Measurements from ENCODE around the gene CGREF1. TPM values are rescaled to one million over a fixed set of nuclear protein-coding genes. Genes with fewer than 3 reads are reported as not detected.

The CGREF1 gene, protein sequence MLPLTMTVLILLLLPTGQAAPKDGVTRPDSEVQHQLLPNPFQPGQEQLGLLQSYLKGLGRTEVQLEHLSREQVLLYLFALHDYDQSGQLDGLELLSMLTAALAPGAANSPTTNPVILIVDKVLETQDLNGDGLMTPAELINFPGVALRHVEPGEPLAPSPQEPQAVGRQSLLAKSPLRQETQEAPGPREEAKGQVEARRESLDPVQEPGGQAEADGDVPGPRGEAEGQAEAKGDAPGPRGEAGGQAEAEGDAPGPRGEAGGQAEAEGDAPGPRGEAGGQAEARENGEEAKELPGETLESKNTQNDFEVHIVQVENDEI
- polyA plus RNA-seq (24.5 and 33.7 TPM in 2 replicates), polyA minus RNA-seq (16.3 and 18.9 TPM in 2 replicates)

DNA sequence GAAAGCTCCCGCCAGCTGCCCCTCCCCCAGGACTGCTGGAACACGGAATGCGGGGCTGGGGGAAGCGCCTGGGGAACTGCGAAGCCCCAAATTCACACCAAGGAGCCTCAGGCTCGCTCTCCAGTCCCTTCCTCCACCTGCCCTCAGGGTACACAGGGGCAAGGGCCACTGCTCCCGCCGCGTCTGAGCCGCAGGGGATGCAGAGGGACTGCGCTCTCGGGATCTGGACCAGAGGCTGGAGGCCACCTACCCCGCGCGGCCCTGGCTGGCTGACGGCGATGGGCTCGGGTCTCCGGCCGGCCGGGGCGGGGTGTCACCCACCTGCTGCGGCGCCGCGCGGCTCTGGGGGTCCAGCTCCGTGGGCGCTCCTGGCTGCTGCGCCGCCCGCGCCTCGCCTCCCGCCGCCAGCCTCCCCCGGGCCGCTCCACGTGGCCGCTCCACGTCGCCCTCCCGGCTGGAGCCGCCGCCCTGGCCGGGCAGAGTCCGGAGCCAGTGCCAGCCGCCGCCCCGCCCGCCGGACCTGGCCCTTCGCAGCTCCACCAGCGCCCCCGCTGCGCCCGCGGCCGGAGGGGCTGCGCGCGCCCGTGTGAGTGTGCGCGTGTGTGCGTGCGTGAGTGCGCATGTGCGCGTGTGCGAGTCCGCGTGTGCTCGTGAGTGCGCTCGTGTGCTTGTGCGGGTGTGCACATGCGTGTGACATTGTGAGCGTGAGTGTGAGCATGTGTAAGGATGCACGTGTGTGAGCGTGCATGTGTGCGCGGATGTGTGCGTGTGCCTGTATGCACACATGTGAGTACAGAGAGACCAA, at the start of gene CGREF1:
Gene CGREF1, minus strand, starts transcription at position 604 of the 805 bp plus-strand sequence. CDS start 14,762 bp downstream, outside the sequence.
- Histone ChIP-seq H3K27ac (ENCODE audit: low read length) (no peak within 1 kb of the TSS), H3K79me2 (replicated peaks; ENCODE audit: insufficient read depth, low read length) (no peaks in the 10 kb centered on the region), H4K20me1 (ENCODE audit: insufficient read depth) (no peaks in the 10 kb centered on the region), H3K4me3 (ENCODE audit: low read length) (peak within 1 kb of the TSS; percentile 83), H3K27me3 (ENCODE audit: insufficient read depth, low read depth, low read length) (peaks cover 25% of the 10 kb centered on the region), H2AFZ (ENCODE audit: low read depth, low read length) (peak within 1 kb of the TSS; percentile 60), H3K9me2 (ENCODE audit: insufficient read depth, low read length) (no peaks in the 10 kb centered on the region), H3K9me3 (ENCODE audit: low read length) (no peaks in the 10 kb centered on the region), H3K4me2 (ENCODE audit: low read length) (peak within 1 kb of the TSS; percentile 65), H3K36me3 (ENCODE audit: insufficient read depth, low read length) (no peaks in the 10 kb centered on the region), H3K9ac (ENCODE audit: low read length) (peak within 1 kb of the TSS; percentile 60), H3F3A (ENCODE audit: insufficient read depth, low read length, poor library complexity, severe bottlenecking) (no peaks in the 10 kb centered on the region)
- no peak for TF ChIP-seq SMC3 (conservative IDR thresholded peaks at IDR 0.05; ENCODE audit: poor library complexity)
- no peak for TF ChIP-seq RAD21 (conservative IDR thresholded peaks at IDR 0.05)
- TF ChIP-seq, protein P1, sequence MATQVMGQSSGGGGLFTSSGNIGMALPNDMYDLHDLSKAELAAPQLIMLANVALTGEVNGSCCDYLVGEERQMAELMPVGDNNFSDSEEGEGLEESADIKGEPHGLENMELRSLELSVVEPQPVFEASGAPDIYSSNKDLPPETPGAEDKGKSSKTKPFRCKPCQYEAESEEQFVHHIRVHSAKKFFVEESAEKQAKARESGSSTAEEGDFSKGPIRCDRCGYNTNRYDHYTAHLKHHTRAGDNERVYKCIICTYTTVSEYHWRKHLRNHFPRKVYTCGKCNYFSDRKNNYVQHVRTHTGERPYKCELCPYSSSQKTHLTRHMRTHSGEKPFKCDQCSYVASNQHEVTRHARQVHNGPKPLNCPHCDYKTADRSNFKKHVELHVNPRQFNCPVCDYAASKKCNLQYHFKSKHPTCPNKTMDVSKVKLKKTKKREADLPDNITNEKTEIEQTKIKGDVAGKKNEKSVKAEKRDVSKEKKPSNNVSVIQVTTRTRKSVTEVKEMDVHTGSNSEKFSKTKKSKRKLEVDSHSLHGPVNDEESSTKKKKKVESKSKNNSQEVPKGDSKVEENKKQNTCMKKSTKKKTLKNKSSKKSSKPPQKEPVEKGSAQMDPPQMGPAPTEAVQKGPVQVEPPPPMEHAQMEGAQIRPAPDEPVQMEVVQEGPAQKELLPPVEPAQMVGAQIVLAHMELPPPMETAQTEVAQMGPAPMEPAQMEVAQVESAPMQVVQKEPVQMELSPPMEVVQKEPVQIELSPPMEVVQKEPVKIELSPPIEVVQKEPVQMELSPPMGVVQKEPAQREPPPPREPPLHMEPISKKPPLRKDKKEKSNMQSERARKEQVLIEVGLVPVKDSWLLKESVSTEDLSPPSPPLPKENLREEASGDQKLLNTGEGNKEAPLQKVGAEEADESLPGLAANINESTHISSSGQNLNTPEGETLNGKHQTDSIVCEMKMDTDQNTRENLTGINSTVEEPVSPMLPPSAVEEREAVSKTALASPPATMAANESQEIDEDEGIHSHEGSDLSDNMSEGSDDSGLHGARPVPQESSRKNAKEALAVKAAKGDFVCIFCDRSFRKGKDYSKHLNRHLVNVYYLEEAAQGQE (IDR thresholded peaks at IDR 0.05; ENCODE audit: borderline replicate concordance) = peak; percentile 57
- TF ChIP-seq MXI1 (conservative IDR thresholded peaks at IDR 0.05; ENCODE audit: poor library complexity, severe bottlenecking) = peak; percentile 90
- TF ChIP-seq EP300 (conservative IDR thresholded peaks at IDR 0.05; ENCODE audit: poor library complexity, severe bottlenecking) = no peak
- peak; percentile 53 for TF ChIP-seq POLR2AphosphoS5 (IDR thresholded peaks at IDR 0.05)

DNA sequence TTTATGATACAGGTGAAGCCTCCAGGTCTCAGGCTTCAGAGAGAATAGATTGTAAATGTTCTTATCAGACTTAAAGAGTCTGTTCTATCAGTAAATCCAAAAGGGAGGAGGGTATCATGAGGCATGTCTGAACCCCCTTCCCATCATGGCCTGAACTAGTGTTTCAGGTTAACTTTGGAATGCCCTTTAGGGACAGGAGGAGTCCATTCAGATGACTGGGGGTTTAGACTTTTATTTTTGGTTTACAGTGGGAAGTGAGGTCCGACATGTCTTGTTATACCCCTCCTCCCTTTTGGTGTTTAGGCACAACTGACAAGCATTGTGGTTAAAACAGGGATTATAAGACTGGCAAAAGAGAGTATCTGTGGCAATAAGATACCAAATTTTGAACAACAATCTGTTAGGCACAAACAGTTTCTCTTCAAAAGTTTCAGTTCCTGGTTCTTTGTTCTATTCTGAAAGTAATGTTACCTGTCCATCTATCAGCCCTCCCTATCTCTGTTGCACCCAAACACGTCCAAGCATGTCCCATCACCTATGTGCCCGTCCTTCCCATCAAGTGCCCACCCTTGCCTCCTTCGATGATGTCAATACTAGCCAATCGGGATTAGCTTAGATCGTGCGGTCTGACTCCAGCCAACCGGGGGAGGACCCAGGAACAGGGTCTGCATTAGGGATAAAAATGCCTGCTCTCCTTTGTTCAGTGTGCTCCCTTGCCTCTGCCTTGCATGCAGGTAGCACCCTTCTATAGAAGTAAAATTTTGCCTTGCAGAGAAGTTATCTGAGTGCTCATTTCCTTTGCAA, 46.2 kb upstream of the CGREF1 start:
- no peak overlapping the region for H3K4me3 ChIP-seq (ENCODE audit: low read length)
- no peaks in the 10 kb centered on the region for H3K9me2 ChIP-seq (ENCODE audit: insufficient read depth, low read length)
- H3K9ac ChIP-seq (ENCODE audit: low read length) = no peak overlapping the region
- no peaks in the 10 kb centered on the region for H3K9me3 ChIP-seq (ENCODE audit: low read length)
- H3K36me3 ChIP-seq (ENCODE audit: insufficient read depth, low read length) = no peaks in the 10 kb centered on the region
- H3K27me3 ChIP-seq (ENCODE audit: insufficient read depth, low read depth, low read length) = no peaks in the 10 kb centered on the region
- no peak for TF ChIP-seq EZH2 (IDR thresholded peaks at IDR 0.05; ENCODE audit: borderline replicate concordance, insufficient read depth, low read length, poor library complexity, severe bottlenecking)
- TF ChIP-seq, protein P2, sequence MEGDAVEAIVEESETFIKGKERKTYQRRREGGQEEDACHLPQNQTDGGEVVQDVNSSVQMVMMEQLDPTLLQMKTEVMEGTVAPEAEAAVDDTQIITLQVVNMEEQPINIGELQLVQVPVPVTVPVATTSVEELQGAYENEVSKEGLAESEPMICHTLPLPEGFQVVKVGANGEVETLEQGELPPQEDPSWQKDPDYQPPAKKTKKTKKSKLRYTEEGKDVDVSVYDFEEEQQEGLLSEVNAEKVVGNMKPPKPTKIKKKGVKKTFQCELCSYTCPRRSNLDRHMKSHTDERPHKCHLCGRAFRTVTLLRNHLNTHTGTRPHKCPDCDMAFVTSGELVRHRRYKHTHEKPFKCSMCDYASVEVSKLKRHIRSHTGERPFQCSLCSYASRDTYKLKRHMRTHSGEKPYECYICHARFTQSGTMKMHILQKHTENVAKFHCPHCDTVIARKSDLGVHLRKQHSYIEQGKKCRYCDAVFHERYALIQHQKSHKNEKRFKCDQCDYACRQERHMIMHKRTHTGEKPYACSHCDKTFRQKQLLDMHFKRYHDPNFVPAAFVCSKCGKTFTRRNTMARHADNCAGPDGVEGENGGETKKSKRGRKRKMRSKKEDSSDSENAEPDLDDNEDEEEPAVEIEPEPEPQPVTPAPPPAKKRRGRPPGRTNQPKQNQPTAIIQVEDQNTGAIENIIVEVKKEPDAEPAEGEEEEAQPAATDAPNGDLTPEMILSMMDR (IDR thresholded peaks at IDR 0.05; ENCODE audit: poor library complexity, severe bottlenecking) = no peak
- TF ChIP-seq, protein P1 (IDR thresholded peaks at IDR 0.05; ENCODE audit: borderline replicate concordance) = no peak
- no peak for TF ChIP-seq RAD21 (conservative IDR thresholded peaks at IDR 0.05)
- no peak for TF ChIP-seq POLR2AphosphoS5 (IDR thresholded peaks at IDR 0.05)
- no peak for TF ChIP-seq SMC3 (conservative IDR thresholded peaks at IDR 0.05; ENCODE audit: poor library complexity)
- TF ChIP-seq MXI1 (conservative IDR thresholded peaks at IDR 0.05; ENCODE audit: poor library complexity, severe bottlenecking) = no peak
- TF ChIP-seq TAF1 (IDR thresholded peaks at IDR 0.05; ENCODE audit: low read depth) = no peak
- no peak for TF ChIP-seq EP300 (conservative IDR thresholded peaks at IDR 0.05; ENCODE audit: poor library complexity, severe bottlenecking)
- H3K79me2 ChIP-seq (replicated peaks; ENCODE audit: insufficient read depth, low read length) = no peaks in the 10 kb centered on the region
- H3K27ac ChIP-seq (ENCODE audit: low read length) = no peak overlapping the region
- H2AFZ ChIP-seq (ENCODE audit: low read depth, low read length) = no peak overlapping the region
- no peaks in the 10 kb centered on the region for H3F3A ChIP-seq (ENCODE audit: insufficient read depth, low read length, poor library complexity, severe bottlenecking)
- H4K20me1 ChIP-seq (ENCODE audit: insufficient read depth) = no peaks in the 10 kb centered on the region
- no peak overlapping the region for H3K4me2 ChIP-seq (ENCODE audit: low read length)
